ENCODE measurements around the gene LMO7. TPM values are rescaled to one million over a fixed set of nuclear protein-coding genes. Genes with fewer than 3 reads are reported as not detected.

Gene LMO7
- total and polyA plus RNA-seq, 2 experiments from 2014 or later, result 139 to 232 TPM

- Histone ChIP-seq H3K27ac (no peak overlapping the region), H3K36me3 (no peaks in the 10 kb centered on the region), H3K4me3 (no peak overlapping the region), H3K27me3 (no peaks in the 10 kb centered on the region), H3K4me1 (ENCODE audit: low read depth) (peaks cover 10% of the 10 kb centered on the region), H3K9me3 (ENCODE audit: low read depth) (no peaks in the 10 kb centered on the region)
- TF ChIP-seq, protein P1, sequence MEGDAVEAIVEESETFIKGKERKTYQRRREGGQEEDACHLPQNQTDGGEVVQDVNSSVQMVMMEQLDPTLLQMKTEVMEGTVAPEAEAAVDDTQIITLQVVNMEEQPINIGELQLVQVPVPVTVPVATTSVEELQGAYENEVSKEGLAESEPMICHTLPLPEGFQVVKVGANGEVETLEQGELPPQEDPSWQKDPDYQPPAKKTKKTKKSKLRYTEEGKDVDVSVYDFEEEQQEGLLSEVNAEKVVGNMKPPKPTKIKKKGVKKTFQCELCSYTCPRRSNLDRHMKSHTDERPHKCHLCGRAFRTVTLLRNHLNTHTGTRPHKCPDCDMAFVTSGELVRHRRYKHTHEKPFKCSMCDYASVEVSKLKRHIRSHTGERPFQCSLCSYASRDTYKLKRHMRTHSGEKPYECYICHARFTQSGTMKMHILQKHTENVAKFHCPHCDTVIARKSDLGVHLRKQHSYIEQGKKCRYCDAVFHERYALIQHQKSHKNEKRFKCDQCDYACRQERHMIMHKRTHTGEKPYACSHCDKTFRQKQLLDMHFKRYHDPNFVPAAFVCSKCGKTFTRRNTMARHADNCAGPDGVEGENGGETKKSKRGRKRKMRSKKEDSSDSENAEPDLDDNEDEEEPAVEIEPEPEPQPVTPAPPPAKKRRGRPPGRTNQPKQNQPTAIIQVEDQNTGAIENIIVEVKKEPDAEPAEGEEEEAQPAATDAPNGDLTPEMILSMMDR (IDR thresholded peaks at IDR 0.05; ENCODE audit: low read depth, low read length), result no peak
- DNase-seq (ENCODE audit: low read depth in 1 of 2, low spot score in 1 of 2), result no peak
Measured at GRCh38 chr13:75770164-75770563, 134.0 kb downstream of the LMO7 start.

DNA sequence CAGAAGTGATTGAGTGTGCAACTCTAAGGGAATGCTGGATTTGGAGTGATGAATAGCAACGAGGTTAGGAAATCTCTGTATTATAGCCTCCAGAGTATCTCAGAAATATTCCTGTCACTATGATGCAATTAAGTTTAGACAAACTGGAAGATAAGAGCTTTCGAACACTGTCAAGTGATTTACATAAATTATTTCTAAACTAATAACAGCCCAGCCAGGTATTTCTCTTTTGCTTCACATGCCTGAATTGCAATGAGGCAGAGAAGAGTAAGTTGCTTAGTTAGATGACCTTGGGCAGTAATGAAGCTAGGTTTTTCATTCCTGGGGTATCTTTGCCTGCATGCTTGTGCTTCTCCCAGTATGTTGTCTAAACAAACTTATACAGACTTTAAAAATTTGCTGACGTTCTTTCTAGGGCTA is 134.5 kb downstream of the LMO7 start:
- no peaks in the 10 kb centered on the region for H3K9me3 ChIP-seq (ENCODE audit: low read depth)
- H3K27me3 ChIP-seq, result no peaks in the 10 kb centered on the region
- DNase-seq (ENCODE audit: low read depth in 1 of 2, low spot score in 1 of 2), result no peak
- no peaks in the 10 kb centered on the region for H3K36me3 ChIP-seq
- H3K4me3 ChIP-seq, result no peak overlapping the region
- no peak overlapping the region for H3K27ac ChIP-seq
- TF ChIP-seq, protein P1 (IDR thresholded peaks at IDR 0.05; ENCODE audit: low read depth, low read length), result no peak
- peaks cover 10% of the 10 kb centered on the region for H3K4me1 ChIP-seq (ENCODE audit: low read depth)

DNA sequence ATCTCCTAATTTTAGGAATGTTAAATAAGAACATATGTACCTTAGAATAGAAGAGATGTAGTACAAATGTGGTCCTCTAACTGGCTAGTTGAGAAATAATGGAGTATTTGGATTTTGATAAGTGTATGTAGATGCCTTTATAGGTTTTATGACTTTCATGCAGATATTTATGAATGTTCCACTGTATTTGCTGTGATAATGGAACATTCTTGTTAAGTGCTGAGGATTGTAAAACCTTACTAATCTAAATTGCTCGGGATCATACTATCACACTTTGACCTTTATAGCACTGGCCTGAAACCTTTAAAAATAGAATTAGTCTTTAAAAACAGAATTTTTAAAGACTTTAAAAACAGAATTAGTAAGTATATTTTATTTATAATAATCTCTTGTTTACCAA is 135.1 kb downstream of the LMO7 start:
- TF ChIP-seq, protein P1 (IDR thresholded peaks at IDR 0.05; ENCODE audit: low read depth, low read length), result no peak
- no peak overlapping the region for H3K4me3 ChIP-seq
- no peaks in the 10 kb centered on the region for H3K27me3 ChIP-seq
- no peak for DNase-seq (ENCODE audit: low read depth in 1 of 2, low spot score in 1 of 2)
- H3K4me1 ChIP-seq (ENCODE audit: low read depth), result peaks cover 10% of the 10 kb centered on the region
- H3K9me3 ChIP-seq (ENCODE audit: low read depth), result no peaks in the 10 kb centered on the region
- no peak overlapping the region for H3K27ac ChIP-seq
- no peaks in the 10 kb centered on the region for H3K36me3 ChIP-seq

DNA sequence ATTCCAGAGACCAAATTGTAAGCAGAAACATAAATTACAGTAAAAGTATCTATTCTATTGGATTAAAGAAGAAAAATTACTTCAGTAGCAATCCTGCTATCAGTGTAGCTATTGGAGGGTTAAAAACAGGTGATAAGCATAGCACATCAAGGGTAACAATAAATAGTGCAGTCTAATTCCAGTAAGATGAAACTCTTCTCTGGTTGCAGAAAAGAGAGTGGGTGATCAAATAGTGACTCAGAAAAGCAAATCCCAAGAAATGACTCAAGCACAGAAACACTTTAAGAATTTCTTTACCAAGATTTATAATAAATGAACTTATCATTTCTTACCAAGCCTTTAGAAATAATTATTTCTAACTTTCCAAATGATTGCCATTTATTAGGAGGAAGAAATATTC is 135.7 kb downstream of the LMO7 start:
- no peaks in the 10 kb centered on the region for H3K36me3 ChIP-seq
- no peak overlapping the region for H3K27ac ChIP-seq
- H3K27me3 ChIP-seq, result no peaks in the 10 kb centered on the region
- DNase-seq (ENCODE audit: low read depth in 1 of 2, low spot score in 1 of 2), result peak in 1 of 2 donors; percentile 62
- H3K4me3 ChIP-seq, result no peak overlapping the region
- H3K9me3 ChIP-seq (ENCODE audit: low read depth), result no peaks in the 10 kb centered on the region
- peaks cover 10% of the 10 kb centered on the region for H3K4me1 ChIP-seq (ENCODE audit: low read depth)
- TF ChIP-seq, protein P1 (IDR thresholded peaks at IDR 0.05; ENCODE audit: low read depth, low read length), result no peak

DNA sequence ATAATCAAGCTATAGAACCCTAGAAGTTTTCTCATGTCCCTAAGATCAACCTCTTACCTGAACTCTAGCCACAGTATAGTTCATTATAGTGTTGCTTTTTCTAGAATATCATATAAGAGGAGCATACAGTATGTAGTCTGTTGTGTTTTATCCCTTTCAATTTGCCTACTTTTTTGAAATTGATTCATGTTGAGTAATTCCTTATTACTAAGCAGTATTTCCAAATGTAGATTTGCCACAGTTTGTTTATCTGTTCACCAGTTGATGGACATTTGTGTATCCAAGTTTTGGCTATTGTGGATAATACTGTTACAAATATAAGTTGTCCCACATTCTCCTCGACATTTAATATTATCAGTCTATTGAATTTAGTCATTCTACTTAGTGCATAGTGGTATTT is 138.0 kb downstream of the LMO7 start:
- TF ChIP-seq, protein P1 (IDR thresholded peaks at IDR 0.05; ENCODE audit: low read depth, low read length), result no peak
- Histone ChIP-seq H3K4me1 (ENCODE audit: low read depth) (peaks cover 10% of the 10 kb centered on the region), H3K27ac (no peak overlapping the region), H3K4me3 (no peak overlapping the region), H3K27me3 (no peaks in the 10 kb centered on the region), H3K9me3 (ENCODE audit: low read depth) (no peaks in the 10 kb centered on the region), H3K36me3 (no peaks in the 10 kb centered on the region)
- no peak for DNase-seq (ENCODE audit: low read depth in 1 of 2, low spot score in 1 of 2)

GRCh38 chr13:75776550-75776949 is 140.4 kb downstream of the LMO7 start:
- no peaks in the 10 kb centered on the region for H3K36me3 ChIP-seq
- no peak overlapping the region for H3K27ac ChIP-seq
- H3K9me3 ChIP-seq (ENCODE audit: low read depth), result no peaks in the 10 kb centered on the region
- H3K4me3 ChIP-seq, result no peak overlapping the region
- no peak for DNase-seq (ENCODE audit: low read depth in 1 of 2, low spot score in 1 of 2)
- H3K4me1 ChIP-seq (ENCODE audit: low read depth), result peaks cover 5% of the 10 kb centered on the region
- H3K27me3 ChIP-seq, result no peaks in the 10 kb centered on the region
- TF ChIP-seq, protein P1 (IDR thresholded peaks at IDR 0.05; ENCODE audit: low read depth, low read length), result no peak

Data from cardiac muscle cell (in vitro differentiated cells and primary cell).